ENCODE results near the gene RGL2.

DNA sequence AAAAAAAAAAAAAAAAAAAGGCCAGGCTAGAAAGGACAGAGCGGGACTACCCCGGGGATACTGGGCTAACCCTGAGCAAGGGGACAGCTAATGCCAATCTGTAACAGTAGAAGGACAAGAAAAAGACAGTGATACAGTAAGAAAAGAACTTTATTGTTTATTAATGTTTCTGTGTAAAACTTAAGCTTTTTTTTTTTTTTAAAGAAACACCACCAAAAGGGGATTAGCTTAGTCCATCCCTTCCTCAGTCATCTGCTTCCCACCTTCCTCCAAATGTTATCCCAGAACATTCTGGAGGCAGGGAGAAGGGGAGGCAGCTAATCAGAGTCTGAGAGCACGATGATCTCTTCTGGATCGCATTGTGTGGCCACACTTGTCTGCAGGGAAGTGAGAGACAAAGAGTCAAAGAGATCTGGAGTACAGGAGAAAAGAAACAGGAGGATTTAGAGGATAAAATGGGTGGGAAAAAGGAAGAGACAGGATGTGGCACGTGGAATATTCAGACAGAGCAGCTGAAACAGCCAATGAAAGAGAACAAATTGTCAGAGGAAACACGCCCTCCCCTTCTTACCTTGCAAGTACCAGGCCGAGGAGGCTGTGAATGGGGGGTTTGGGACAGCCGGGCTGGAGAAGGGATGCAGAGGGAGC lies 19.8 kb upstream of the RGL2 start:
- TF ChIP-seq EZH2phosphoT487 (IDR thresholded peaks at IDR 0.05; ENCODE audit: low read depth) = no peak
- TF ChIP-seq, protein P1, sequence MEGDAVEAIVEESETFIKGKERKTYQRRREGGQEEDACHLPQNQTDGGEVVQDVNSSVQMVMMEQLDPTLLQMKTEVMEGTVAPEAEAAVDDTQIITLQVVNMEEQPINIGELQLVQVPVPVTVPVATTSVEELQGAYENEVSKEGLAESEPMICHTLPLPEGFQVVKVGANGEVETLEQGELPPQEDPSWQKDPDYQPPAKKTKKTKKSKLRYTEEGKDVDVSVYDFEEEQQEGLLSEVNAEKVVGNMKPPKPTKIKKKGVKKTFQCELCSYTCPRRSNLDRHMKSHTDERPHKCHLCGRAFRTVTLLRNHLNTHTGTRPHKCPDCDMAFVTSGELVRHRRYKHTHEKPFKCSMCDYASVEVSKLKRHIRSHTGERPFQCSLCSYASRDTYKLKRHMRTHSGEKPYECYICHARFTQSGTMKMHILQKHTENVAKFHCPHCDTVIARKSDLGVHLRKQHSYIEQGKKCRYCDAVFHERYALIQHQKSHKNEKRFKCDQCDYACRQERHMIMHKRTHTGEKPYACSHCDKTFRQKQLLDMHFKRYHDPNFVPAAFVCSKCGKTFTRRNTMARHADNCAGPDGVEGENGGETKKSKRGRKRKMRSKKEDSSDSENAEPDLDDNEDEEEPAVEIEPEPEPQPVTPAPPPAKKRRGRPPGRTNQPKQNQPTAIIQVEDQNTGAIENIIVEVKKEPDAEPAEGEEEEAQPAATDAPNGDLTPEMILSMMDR (IDR thresholded peaks at IDR 0.05; ENCODE audit: low read depth, low read length) = no peak
